Tibial nerve (tissue), 4 donors: ENCODE results near the gene TRPV6. TPM values are rescaled to one million over a fixed set of nuclear protein-coding genes. Genes with fewer than 3 reads are reported as not detected.

Source experiments
- DNase-seq, 2 donors: peaks; one replicate each; pipeline ENCODE4 v3.0.0-alpha.2; 2019; ENCODE audit warnings: low spot score in 2 of 2
- H3K27ac ChIP-seq, 4 donors: fragments of 200-600 bp; sonication (generic) in 3 of 4; one replicate each; pipeline ENCODE4 v1.5.1; 2017 to 2019; ENCODE audit warnings: mild to moderate bottlenecking in 1 of 4
- H3K27me3 ChIP-seq, 2 donors: fragments of 200-600 bp; sonication (generic) in 1 of 2; one replicate each; pipeline versions ENCODE4 v1.5.1 to v1.6.0; 2017 to 2019
- H3K36me3 ChIP-seq, 3 donors: fragments of 200-600 bp; sonication (generic); one replicate each; pipeline ENCODE4 v1.5.1; 2018 to 2019
- H3K4me1 ChIP-seq, 4 donors: fragments of 200-600 bp; sonication (generic) in 3 of 4; one replicate each; pipeline ENCODE4 v1.5.1; 2017 to 2019
- H3K4me3 ChIP-seq, 4 donors: fragments of 200-600 bp; sonication (generic) in 3 of 4; one replicate each; pipeline ENCODE4 v1.5.1; 2017 to 2019; ENCODE audit warnings: mild to moderate bottlenecking in 1 of 4, moderate library complexity in 1 of 4
- H3K9me3 ChIP-seq, 4 donors: fragments of 200-600 bp; sonication (generic) in 3 of 4; one replicate each; pipeline ENCODE4 v1.5.1; 2017 to 2019
- CTCF ChIP-seq, 5 experiments: fragments of 200-600 bp in 3 of 5; fragments of 450-650 bp in 2 of 5; sonication (generic) in 3 of 5; IDR thresholded peaks; one replicate each; pipeline ENCODE4 v1.5.1; 2016 to 2019; ENCODE audit warnings: antibody characterized with exemption in 5 of 5, mild to moderate bottlenecking in 3 of 5, moderate library complexity in 2 of 5
- EP300 ChIP-seq, 2 donors: sonication (generic); formaldehyde crosslinking; IDR thresholded peaks; one replicate each; pipeline ENCODE4 v1.6.1; 2017; ENCODE audit warnings: antibody characterized with exemption in 2 of 2, mild to moderate bottlenecking in 1 of 2
- POLR2A ChIP-seq, 2 donors: fragments of 450-650 bp; IDR thresholded peaks; one replicate each; pipeline ENCODE4 v1.6.1; 2017; ENCODE audit warnings: antibody characterized with exemption in 2 of 2, mild to moderate bottlenecking in 2 of 2, moderate library complexity in 2 of 2
- WGBS, 2 donors: methylation state at CpG; one replicate each; pipeline ENCODE4 v1.1.5; 2018; 5-methylcytosine and 5-hydroxymethylcytosine counted together
- total RNA-seq, 4 donors: library from RNA; depleted of rRNA; stranded (reverse); fragments of >200 nt; gene quantifications; one replicate each; pipeline ENCODE4 v1.1.0, GENCODE V29; 2016

TRPV6 gene
- total RNA-seq, 4 donors from 2014 or later: under 0.01 to 0.78 (median under 0.01) TPM; not detected in 1

DNA sequence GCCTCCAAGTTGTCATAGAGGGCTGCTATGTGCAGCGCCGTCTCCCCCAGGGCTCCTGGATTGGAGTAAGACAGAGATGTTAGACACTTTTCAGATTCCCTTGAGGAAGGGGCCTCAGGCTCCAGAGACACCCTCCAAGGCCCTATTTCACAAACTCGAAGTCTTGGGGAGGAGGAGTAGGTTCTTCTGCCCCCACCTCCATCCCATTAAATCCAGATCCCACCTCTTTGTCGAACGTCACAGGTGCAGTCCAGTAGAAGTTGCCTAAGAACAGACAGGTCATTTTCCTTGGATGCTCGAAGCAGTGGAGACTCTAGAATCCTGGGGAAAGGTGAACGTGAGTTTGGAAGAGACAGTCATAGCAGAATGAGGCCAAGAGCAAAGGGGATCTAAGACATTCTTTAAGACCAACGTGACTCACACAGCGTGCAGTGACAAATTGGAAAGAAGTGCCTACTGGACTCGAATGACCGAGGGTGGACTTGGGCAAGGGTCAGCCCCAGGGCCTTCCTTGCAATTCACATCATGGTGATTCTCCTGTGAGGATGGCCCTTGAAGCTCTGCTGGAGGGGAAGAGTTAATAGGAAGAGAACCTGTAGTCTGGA is 44.7 kb upstream of the TRPV6 start:
- TF ChIP-seq CTCF (IDR thresholded peaks at IDR 0.05) (no peak), EP300 (IDR thresholded peaks at IDR 0.05) (no peak), POLR2A (IDR thresholded peaks at IDR 0.05) (no peak)
- whole genome bisulfite sequencing, 2 donors: 87 to 93% methylated on average over 11 of the region's 11 CpGs
- Histone ChIP-seq H3K27me3 (no peaks in the 10 kb centered on the region), H3K4me1 (no peaks in the 10 kb centered on the region), H3K27ac (no peak overlapping the region), H3K4me3 (no peak overlapping the region), H3K9me3 (no peaks in the 10 kb centered on the region), H3K36me3 (no peaks in the 10 kb centered on the region)
- no peak for DNase-seq

- DNase-seq: no peak
- H3K9me3 ChIP-seq: no peaks in the 10 kb centered on the region
- H3K36me3 ChIP-seq: no peaks in the 10 kb centered on the region
- H3K4me3 ChIP-seq: no peak overlapping the region
- 78 to 80% methylated on average over 8 of the region's 8 CpGs for WGBS, 2 donors
- peak overlapping the region in 1 of 4 donors; percentile 43 for H3K27ac ChIP-seq
- TF ChIP-seq POLR2A (IDR thresholded peaks at IDR 0.05): no peak
- TF ChIP-seq CTCF (IDR thresholded peaks at IDR 0.05): no peak
- TF ChIP-seq EP300 (IDR thresholded peaks at IDR 0.05): no peak
- H3K4me1 ChIP-seq: no peaks in the 10 kb centered on the region
- no peaks in the 10 kb centered on the region for H3K27me3 ChIP-seq
Measured at GRCh38 chr7:142927949-142928348, 42.4 kb upstream of the TRPV6 start.

- Histone ChIP-seq H3K36me3 (no peaks in the 10 kb centered on the region), H3K27me3 (no peaks in the 10 kb centered on the region), H3K4me3 (no peak overlapping the region), H3K27ac (peak overlapping the region in 1 of 4 donors; percentile 43), H3K4me1 (no peaks in the 10 kb centered on the region), H3K9me3 (no peaks in the 10 kb centered on the region)
- TF ChIP-seq POLR2A (IDR thresholded peaks at IDR 0.05) (no peak), CTCF (IDR thresholded peaks at IDR 0.05) (no peak), EP300 (IDR thresholded peaks at IDR 0.05) (peak in 1 of 2 donors; percentile 45)
- peak in 1 of 2 donors; percentile 25 for DNase-seq
- 57 to 60% methylated on average over 7 of the region's 7 CpGs for WGBS, 2 donors
Measured at GRCh38 chr7:142927085-142927745, 41.7 kb upstream of the TRPV6 start.

DNA sequence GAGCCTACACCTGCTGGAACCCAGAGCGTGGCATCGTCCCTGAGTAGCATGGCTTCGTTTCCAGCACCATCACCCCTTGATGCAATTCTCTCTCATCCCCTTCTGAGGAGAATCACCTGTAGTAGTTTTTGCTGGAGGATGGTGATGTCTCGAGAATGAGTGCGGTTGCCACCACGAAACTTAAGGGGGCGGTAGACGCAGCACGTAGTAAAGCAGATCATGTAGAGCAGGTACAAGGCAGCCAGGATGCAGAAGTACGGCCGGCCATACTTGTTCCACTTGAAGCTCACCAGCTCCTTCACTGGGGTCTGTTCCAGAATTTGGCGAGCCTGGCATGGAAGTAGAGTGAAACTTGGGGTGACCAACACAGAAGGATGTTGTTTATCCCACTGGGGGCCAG is 39.9 kb upstream of the TRPV6 start:
- H3K9me3 ChIP-seq: no peaks in the 10 kb centered on the region
- no peaks in the 10 kb centered on the region for H3K36me3 ChIP-seq
- H3K27ac ChIP-seq: no peak overlapping the region
- 67 to 80% methylated on average over 12 of the region's 12 CpGs for WGBS, 2 donors
- H3K4me1 ChIP-seq: no peaks in the 10 kb centered on the region
- no peaks in the 10 kb centered on the region for H3K27me3 ChIP-seq
- no peak for DNase-seq
- no peak overlapping the region for H3K4me3 ChIP-seq
- no peak for TF ChIP-seq EP300 (IDR thresholded peaks at IDR 0.05)
- no peak for TF ChIP-seq POLR2A (IDR thresholded peaks at IDR 0.05)
- no peak for TF ChIP-seq CTCF (IDR thresholded peaks at IDR 0.05)

DNA sequence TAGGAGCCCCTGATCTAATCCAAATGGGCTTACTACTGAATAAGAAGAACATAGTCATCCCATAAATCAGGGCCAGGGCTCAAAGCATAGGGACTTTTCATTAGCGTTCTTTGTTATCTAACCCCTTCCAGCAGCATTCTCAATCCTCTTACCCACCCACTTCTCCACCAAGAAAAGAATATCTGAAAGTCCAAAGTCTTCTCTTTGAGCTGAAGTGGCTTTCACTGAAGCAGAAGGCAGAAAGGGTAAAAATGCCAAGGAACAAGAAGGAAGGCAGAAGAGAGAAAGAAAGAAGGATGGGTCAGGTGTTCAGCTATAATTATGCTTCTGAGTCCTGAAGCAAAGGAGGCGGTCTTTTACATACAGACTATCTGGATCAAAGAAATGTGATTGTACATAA is 37.8 kb upstream of the TRPV6 start:
- H3K36me3 ChIP-seq: no peaks in the 10 kb centered on the region
- TF ChIP-seq EP300 (IDR thresholded peaks at IDR 0.05) (no peak), POLR2A (IDR thresholded peaks at IDR 0.05) (no peak), CTCF (IDR thresholded peaks at IDR 0.05) (no peak)
- 49 to 69% methylated on average over 2 of the region's 2 CpGs for WGBS, 2 donors
- no peaks in the 10 kb centered on the region for H3K4me1 ChIP-seq
- no peak overlapping the region for H3K4me3 ChIP-seq
- H3K9me3 ChIP-seq: no peaks in the 10 kb centered on the region
- no peak overlapping the region for H3K27ac ChIP-seq
- no peaks in the 10 kb centered on the region for H3K27me3 ChIP-seq
- DNase-seq: no peak
